T-helper 17 cell (primary cell): ENCODE measurements around the gene LRTM2. TPM values are rescaled to one million over a fixed set of nuclear protein-coding genes. Genes with fewer than 3 reads are reported as not detected.

Experiments
- ATAC-seq: fragments of 150-1000 bp; cut with Tn5 transposase; 2 replicates; pipeline ENCODE4 v1.10.0; 2021; ENCODE audit warnings: mild to moderate bottlenecking, moderate library complexity
- DNase-seq, 3 donors: peaks; one replicate each; pipeline versions ENCODE4 v3.0.0 to v3.0.0-alpha.2; 2020 to 2021
- H3K9me3 ChIP-seq: one replicate; pipeline ENCODE4 v1.7.0; 2013; ENCODE audit warnings: low read length, mild to moderate bottlenecking; ENCODE audit not compliant: control insufficient read depth, poor library complexity, severe bottlenecking
- H3K27ac Mint-ChIP-seq: one replicate; pipeline ENCODE4 v1.8.0; 2022; ENCODE audit warnings: mild to moderate bottlenecking, moderate library complexity, mixed read lengths
- H3K27me3 Mint-ChIP-seq: one replicate; pipeline ENCODE4 v1.8.0; 2022; ENCODE audit warnings: mixed read lengths
- H3K36me3 Mint-ChIP-seq: one replicate; pipeline ENCODE4 v1.8.0; 2022; ENCODE audit warnings: low read depth, mixed read lengths
- H3K4me1 Mint-ChIP-seq: one replicate; pipeline ENCODE4 v1.8.0; 2022; ENCODE audit warnings: mild to moderate bottlenecking, mixed read lengths
- H3K4me3 Mint-ChIP-seq: one replicate; pipeline ENCODE4 v1.8.0; 2022; ENCODE audit warnings: mild to moderate bottlenecking, moderate library complexity, mixed read lengths
- total RNA-seq, 4 donors: library from RNA in 2 of 4; stranded (reverse) in 2 of 4; gene quantifications; one replicate each; pipeline ENCODE4 v1.2.3 and lab custom pipeline; 2022 to 2026

The LRTM2 gene
- total RNA-seq, 2 donors from 2014 or later = not detected

DNA sequence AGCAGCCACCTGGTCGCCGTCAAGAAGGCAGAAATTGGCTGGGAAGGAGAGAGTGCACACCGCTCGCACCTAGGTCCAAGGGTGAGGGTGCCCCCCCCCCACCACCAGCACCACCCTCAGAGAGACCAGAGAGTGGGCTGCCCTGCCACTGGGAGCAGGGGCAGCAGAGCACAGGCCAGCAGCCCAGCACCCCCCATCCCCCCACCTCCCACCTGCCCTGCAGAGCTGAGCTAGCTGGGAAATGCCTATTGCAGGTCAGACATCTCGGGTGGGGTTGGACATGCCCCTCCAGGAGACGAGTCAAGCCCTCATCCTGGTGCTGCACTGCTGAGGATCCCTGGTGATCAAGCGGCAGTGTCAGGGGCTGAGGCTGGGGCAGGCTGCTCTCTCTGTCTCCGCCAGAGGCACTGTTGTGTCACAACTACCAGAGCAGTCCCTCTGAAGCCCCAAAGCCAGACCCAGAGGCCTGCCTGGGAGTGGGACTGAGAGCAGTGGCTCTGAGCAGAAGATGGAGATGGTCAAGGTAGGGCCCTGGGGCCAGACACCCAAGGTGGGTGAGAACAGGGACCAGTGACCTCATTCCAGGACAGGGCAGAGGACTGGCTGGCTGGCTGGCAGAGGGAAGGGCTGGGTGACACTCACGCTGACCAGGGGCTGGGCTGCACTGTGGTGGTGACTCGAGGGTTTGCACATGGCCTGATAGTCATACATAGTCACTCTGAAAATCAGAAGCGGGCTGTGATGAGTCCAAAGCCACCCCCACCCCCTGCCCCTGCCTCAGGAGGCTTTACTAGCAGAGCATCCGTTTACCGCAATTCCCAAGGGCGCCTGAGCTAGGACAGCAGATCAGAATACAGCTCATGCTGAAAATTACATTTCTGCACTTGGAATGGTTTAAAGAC, 19.7 kb upstream of the LRTM2 start:
- no peaks in the 10 kb centered on the region for H3K9me3 ChIP-seq
- H3K36me3 Mint-ChIP-seq = no peaks in the 10 kb centered on the region
- H3K4me1 Mint-ChIP-seq = peaks cover 16% of the 10 kb centered on the region
- H3K27me3 Mint-ChIP-seq = no peaks in the 10 kb centered on the region
- DNase-seq (peak in 1 of 3 donors; percentile 6), ATAC-seq (no peak)
- H3K27ac Mint-ChIP-seq = no peak overlapping the region
- H3K4me3 Mint-ChIP-seq = no peak overlapping the region

GRCh38 chr12:1801303-1801975, 18.9 kb upstream of the LRTM2 start:
- Mint-ChIP-seq H3K27ac (no peak overlapping the region), H3K4me1 (peaks cover 11% of the 10 kb centered on the region), H3K27me3 (no peaks in the 10 kb centered on the region), H3K4me3 (no peak overlapping the region), H3K36me3 (no peaks in the 10 kb centered on the region)
- no peak for ATAC-seq
- no peak for DNase-seq
- H3K9me3 ChIP-seq = no peaks in the 10 kb centered on the region

GRCh38 chr12:1803736-1804135, 16.6 kb upstream of the LRTM2 start:
- no peak overlapping the region for H3K27ac Mint-ChIP-seq
- no peaks in the 10 kb centered on the region for H3K36me3 Mint-ChIP-seq
- H3K9me3 ChIP-seq = no peaks in the 10 kb centered on the region
- DNase-seq = peak in 1 of 3 donors; percentile 6
- H3K4me3 Mint-ChIP-seq = no peak overlapping the region
- no peak for ATAC-seq
- H3K27me3 Mint-ChIP-seq = no peaks in the 10 kb centered on the region
- H3K4me1 Mint-ChIP-seq = peaks cover 10% of the 10 kb centered on the region

- ATAC-seq (peak; percentile 99), DNase-seq (peak; percentile 70 to 80 (median 73))
- H3K36me3 Mint-ChIP-seq = peaks cover 2% of the 10 kb centered on the region
- H3K4me1 Mint-ChIP-seq = peaks cover 14% of the 10 kb centered on the region
- H3K27ac Mint-ChIP-seq = no peak overlapping the region
- H3K4me3 Mint-ChIP-seq = no peak overlapping the region
- no peaks in the 10 kb centered on the region for H3K27me3 Mint-ChIP-seq
- H3K9me3 ChIP-seq = no peaks in the 10 kb centered on the region
These were observed 15.6 kb upstream of the LRTM2 start for GRCh38 chr12:1804545-1805332.

DNA sequence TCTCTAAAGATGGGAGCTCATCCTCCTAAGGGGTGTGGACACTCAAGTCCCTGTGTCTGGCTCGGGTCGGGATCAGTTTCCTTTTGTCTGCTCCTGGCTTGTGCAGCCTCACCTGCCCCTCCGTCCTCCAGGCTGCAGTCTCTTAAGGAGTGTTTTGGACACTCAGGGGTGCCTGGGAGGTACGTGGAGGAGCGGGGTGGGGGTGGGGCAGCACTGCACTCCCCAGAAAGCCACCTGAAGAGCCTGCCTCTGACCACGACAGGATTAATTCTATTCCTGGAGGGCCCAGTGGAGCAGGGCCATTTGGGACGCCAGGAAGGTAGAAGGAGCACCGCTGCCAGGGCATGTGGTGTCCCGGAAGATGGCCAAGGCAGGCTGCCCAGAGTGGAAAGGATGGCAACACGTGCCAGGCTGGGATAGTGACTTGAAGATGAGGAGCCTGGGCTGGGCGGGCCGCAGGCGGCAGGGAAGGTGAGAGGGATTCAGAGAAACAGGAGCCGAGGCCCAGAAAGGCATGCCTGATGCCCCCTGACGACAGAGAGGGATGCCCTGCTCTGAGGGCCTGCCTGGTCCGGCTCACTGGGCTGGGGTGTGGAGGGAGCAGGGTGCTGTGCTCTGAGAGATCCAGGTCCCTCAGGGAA, 14.8 kb upstream of the LRTM2 start:
- DNase-seq = no peak
- H3K27ac Mint-ChIP-seq = peak overlapping the region; percentile 51
- H3K4me3 Mint-ChIP-seq = no peak overlapping the region
- peaks cover 2% of the 10 kb centered on the region for H3K36me3 Mint-ChIP-seq
- peaks cover 21% of the 10 kb centered on the region for H3K4me1 Mint-ChIP-seq
- no peaks in the 10 kb centered on the region for H3K9me3 ChIP-seq
- ATAC-seq = no peak
- no peaks in the 10 kb centered on the region for H3K27me3 Mint-ChIP-seq

GRCh38 chr12:1806301-1807086, 13.9 kb upstream of the LRTM2 start:
- DNase-seq = no peak
- H3K27me3 Mint-ChIP-seq = no peaks in the 10 kb centered on the region
- peaks cover 2% of the 10 kb centered on the region for H3K36me3 Mint-ChIP-seq
- peaks cover 26% of the 10 kb centered on the region for H3K4me1 Mint-ChIP-seq
- no peak for ATAC-seq
- peak overlapping the region; percentile 51 for H3K27ac Mint-ChIP-seq
- H3K4me3 Mint-ChIP-seq = peak overlapping the region; percentile 12
- H3K9me3 ChIP-seq = no peaks in the 10 kb centered on the region

DNA sequence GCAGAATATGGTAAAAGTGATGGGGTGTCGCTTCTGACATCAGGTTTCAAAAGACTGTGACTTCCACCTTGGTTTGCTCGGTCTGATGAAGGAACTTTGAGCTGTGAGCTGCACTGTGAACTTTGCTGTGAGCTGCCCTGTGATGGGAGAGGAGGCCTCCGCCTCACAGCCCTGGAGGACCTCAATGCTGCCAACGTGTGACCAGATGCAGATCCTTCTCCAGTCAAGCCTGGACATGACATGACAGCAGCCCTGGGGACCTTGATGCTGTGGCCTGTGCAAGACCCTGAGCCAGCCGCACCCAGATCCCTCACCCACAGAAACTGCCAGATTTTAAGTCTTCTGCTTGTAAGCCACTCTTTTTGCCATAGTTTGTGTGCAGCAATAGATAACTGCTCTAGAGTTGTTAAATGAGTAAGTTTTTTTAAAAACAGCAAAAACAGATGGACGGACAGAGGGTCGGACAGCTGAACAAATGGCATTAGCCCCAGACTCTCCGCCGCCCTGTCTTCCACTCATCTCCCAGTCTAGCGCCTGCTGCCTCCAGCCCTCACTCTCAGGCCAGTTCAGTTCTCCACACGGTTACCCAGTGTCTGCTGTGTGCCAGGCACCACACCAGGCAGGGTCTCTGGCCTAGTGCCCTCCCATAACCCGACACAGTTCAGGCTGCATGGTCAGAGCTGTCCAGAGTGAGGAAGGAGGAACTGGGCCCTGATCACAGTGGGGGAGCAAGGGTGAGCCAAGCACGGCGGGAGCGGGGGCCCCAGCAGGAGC, 13.1 kb upstream of the LRTM2 start:
- Mint-ChIP-seq H3K4me1 (peaks cover 28% of the 10 kb centered on the region), H3K36me3 (peaks cover 2% of the 10 kb centered on the region), H3K27me3 (no peaks in the 10 kb centered on the region), H3K4me3 (no peak overlapping the region), H3K27ac (peak overlapping the region; percentile 85)
- ATAC-seq = no peak
- no peaks in the 10 kb centered on the region for H3K9me3 ChIP-seq
- no peak for DNase-seq

- peaks cover 30% of the 10 kb centered on the region for H3K4me1 Mint-ChIP-seq
These were observed 12.1 kb upstream of the LRTM2 start for GRCh38 chr12:1808036-1808797.

DNA sequence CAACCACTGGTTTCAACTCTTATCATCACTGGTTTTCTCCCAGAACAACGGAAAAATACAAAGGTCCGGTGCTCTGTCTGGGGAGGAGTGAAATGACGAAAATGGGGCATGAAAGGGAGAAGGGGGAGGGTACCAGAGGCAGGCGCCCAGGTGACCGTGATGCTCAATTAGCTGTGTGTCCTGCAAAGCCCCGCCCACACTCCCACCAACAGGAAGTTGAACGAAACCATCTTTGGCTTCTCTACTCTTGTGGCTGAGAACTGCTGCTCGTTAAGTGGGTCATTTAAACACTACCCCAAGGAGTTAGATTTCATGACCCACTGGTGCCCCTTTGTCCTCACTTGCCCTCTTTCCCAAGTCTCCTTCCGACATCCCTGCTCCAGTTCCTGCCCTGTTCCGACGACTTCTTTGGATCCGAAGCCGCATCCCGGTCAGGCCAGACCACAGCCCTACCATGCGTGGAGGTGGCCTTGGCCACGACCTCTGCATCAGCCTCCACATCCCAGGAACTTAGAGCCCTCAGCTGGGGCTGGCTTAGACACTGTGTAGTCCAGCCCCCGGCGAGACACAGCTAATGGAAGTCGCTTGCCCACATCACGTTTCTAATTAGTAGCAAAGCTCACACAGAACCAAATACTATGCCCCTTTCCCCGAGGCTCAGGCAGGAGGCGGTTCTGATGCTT, 11.4 kb upstream of the LRTM2 start:
- no peaks in the 10 kb centered on the region for H3K9me3 ChIP-seq
- H3K36me3 Mint-ChIP-seq = peaks cover 2% of the 10 kb centered on the region
- DNase-seq (no peak), ATAC-seq (no peak)
- H3K4me1 Mint-ChIP-seq = peaks cover 30% of the 10 kb centered on the region
- H3K27me3 Mint-ChIP-seq = no peaks in the 10 kb centered on the region
- peak overlapping the region; percentile 56 for H3K4me3 Mint-ChIP-seq
- peak overlapping the region; percentile 85 for H3K27ac Mint-ChIP-seq

More at GRCh38 chr12:1808036-1808797, 12.1 kb upstream of the LRTM2 start:
- ATAC-seq = no peak
- DNase-seq = no peak
- peaks cover 2% of the 10 kb centered on the region for H3K36me3 Mint-ChIP-seq
- H3K27ac Mint-ChIP-seq = peak overlapping the region; percentile 85
- no peaks in the 10 kb centered on the region for H3K9me3 ChIP-seq
- H3K27me3 Mint-ChIP-seq = no peaks in the 10 kb centered on the region
- H3K4me3 Mint-ChIP-seq = no peak overlapping the region

DNA sequence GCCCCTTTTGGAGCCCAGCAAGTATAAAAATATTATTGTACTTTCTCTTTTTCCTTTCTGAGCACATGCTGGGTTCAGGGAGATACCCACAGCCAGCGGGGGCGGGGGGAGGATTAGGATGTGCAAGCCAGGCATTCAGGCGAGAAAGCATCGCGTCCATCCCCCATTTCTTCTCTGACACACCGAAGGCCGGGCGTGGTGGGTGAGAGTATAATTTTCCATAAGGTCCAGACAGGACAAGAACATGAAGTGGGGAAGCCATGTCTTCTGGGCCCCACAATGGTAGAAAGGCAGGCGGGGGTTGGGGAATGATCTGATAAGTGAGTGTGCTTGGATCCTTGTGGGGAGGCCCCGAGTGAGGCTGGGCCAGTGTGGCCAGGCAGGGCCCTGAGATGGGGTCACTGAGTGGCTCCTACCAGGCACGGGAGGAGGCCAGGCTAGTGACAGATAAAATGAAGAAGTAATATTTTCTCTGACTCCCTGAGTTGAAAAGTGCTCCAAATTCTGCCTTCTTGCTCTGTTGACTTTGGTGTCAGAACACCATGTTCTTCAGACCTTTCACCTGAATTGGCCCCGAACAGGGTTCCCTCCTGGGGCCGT, 10.7 kb upstream of the LRTM2 start:
- ATAC-seq (no peak), DNase-seq (no peak)
- Mint-ChIP-seq H3K27me3 (peaks cover 4% of the 10 kb centered on the region), H3K27ac (peak overlapping the region; percentile 89), H3K4me3 (no peak overlapping the region), H3K4me1 (peaks cover 30% of the 10 kb centered on the region), H3K36me3 (peaks cover 2% of the 10 kb centered on the region)
- no peaks in the 10 kb centered on the region for H3K9me3 ChIP-seq
